NOMO-1 treated with DMSO at 0.1 percent for 48 hours (cell line): Measurements from ENCODE around the gene S100A2.

ENCODE experiments used
- DNase-seq: peaks from one replicate; lab custom pipeline; 2025; ENCODE audit not compliant: unreplicated experiment; lab: John Stamatoyannopoulos, UW

S100A2 gene

DNA sequence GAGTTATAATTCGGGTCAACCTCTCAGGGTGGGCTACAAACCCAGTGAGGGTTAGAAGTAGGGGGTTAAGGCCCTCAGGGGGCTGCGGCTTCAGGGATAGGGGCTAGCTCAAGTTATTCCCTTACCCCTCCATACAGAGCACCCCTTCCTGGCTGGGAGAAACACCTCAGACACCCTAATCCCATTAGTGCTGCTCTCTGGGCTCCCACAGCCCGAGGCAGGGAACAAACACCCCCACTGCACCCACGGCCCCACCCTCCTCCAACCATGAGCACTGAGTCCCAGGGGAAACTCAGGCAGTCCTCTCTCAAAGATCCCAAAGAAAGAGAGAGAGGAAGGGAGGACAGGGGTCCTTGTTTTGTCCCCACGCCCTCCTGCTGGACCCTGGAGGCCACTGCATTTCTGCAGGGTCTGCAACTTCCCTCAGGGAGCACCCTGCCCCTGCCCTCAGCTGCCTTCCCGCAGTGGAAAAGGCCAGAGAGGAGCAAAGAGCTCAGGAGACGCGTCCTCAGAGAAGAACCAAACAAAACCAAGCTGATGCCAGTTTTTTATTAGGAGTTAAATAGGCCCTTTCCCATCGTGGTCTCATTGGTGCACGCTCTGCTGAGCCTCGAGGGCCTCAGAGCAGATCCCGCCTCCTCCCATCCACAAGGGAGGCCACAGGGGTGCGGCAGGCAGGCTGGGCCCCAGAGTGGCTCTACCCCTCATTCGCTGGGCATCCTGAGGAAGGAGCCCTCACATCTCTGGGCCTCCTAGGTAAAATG, 18.7 kb downstream of the S100A2 start:
- DNase-seq: no peak

DNA sequence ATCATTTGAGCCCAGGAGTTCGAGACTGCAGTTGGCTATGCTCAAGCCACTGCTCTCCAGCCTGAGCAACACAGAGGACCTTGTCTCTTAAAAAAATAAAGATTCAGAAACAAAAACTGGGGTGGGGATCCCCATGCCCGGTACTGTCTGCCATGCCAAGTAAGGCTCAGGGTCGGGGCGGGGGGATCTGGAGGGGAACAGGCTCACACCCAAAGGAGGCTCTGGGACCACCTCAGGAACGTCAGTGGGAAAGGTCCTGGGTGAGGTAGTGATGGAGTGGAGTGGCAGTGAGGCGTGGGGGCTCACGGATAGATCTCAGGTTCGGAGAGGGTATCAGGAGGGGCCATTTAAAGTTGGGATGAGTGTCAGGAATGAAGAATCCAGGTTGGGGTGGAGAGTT, 19.3 kb downstream of the S100A2 start:
- DNase-seq: no peak

DNA sequence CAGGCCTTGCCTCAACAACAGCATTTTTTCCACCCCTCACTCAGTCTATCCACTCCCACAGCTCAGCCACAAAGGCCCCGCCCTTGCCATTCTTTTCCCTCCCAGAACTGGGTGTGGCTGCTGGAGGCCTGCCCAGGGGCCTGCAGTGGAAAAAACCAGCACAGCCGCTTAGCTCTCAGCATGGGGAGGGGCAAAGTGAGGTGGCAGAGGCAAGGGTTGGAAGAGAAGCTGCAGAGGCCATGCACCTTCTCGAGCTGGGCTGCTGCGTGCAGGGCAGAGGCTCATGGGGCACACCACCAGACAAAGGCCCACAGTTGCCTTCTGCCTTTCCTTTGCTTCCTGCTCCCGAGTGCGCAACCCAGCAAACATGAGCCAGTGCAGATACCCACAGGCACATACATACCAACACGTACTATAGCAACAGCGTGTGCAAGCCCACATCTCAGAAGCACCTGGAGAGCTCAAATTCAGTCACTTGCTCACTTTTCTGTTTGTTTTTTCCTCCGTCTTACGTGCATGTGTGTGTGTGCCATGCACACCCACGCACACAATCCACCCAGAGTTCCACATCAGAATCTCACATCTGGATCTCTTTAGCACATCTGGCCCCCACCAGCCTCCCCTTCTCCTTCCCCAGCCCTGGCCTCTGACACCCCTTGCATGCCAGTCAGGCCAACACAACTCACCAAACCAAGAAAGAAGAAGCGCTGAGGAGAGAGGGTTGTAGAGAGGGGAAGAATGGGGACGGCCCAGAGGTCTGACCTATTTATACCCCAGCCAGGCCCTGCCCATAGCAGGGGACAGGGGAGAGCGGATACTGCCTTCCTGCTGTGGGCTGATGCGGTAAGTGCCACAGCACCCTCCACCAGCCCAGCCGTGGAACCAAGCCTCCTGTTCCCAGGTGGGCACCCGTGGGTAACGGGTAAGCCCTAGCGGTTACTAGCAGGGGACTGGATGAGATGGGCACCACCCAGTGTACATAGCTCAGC, 20.3 kb downstream of the S100A2 start, which contains the start of gene S100A4:
Gene S100A4, minus strand, starts transcription at position 740 of the 989 bp plus-strand sequence. CDS start 1,012 bp downstream, outside the sequence.
- DNase-seq: peak; percentile 97

DNA sequence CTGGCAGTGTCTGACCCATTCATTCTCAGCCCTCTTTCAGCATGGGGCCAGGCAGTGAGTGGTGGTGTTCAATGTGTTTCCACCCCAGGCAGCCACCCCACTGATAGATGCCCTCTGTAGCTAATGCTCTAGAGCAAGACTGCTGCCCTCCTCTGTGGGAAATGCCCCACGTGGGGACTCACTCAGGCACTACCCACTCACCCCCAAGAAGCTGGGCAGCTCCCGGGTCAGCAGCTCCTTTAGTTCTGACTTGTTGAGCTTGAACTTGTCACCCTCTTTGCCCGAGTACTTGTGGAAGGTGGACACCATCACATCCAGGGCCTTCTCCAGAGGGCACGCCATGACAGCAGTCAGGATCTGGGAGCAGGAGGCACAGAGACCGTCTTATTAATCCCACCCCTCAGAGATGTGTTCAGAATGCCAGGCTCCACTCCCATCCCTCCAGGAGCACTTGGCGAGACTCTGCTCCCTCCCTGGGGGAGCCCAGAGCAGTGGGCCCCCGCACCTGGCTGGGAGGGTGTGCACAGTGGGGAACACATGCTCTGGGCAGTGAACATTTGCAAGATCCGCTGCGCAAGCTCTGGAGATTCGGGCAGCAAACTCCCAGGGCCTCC, 21.1 kb downstream of the S100A2 start:
- no peak for DNase-seq

DNA sequence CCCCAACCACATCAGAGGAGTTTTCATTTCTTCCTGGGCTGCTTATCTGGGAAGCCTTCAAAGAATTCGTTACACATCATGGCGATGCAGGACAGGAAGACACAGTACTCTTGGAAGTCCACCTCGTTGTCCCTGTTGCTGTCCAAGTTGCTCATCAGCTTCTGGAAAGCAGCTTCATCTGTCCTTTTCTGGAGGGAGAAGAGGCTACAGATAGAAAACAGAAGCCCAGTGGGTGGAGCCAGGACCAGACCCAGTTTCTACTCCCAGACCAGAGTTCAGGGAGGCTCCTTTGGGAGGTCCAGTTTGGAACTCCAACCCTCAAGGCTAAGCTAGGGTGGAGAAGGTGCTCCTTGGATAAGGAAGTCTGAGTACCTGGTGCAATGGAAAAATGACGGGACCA, 21.9 kb downstream of the S100A2 start:
- DNase-seq: no peak

DNA sequence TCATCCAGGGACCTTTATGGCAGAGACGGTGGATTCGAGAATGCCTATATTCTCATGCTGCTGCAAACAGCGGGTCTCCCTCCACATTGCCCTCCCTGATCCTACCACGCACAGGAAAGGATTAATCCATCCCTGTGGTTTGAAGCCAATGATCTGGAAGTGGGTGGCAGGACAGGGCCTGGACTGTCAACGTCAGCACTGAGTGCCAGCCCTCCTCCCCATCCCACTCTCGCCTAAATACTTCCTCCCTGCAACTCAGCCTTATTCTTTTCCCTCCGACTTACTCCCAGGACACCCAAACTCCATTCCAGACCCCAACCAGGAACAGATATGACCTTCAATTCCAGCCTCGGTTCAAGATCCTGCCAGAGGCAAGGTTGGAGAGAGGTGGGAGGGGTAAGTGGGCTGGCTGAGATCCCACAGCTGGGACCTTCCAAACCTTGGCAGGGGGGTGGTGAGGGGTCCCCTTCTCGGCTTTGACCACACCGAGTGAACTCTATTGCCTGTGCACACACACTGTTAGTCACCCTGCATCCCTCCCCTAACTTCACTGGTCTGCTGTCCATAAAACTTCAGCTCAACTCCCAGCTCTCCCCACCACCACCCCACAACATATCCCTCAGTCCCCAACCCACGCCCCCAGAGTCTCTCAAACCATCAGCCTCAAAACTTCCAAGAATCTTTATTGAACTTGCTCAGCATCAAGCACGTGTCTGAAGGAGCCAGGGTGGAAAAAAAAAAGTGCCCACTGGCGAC, 22.5 kb downstream of the S100A2 start:
- DNase-seq: no peak

DNA sequence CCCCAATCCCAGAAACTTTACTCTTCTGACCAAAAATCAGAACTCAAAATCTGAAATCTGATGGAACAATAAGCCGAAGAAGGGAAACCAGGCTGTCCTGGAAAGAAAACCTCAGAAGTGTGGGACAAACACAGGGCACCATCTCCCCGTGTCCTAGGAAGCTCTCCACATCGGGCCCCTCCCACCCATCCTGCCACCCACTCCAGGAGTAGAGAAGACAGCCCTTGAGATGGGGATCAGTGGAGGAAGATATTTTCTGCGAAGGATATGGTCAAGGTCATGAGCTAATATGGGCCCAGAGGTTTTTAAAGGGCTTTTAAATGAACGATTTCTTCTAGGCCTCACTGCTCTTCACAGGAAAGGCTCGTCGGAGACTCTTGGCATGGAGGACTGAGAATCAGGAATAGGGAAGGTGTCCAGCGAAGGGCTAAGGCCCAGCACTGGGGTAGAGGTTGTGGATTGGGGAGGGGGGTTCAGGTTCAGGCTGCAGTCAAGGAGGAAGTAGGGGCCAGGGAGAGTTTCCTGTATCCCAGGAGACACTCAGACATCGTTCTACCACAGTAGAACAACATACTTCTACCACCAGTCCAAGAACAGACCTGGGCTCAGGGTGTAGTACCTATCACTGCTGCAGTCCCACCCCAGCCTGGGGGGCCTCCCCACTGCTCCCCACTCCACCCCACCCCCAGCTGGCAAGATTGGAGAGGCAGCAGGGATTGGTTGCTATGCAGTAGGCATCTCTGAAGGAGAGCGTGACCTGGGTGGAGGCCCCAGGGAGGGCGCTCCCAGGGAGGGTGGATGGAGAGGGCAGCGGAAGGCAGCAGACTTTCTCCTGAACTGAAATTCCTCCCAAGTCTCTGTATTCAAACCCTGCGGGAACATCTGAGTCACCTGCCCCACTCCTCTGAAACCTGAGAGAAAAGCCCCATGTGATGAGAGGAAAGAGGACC, 23.7 kb downstream of the S100A2 start:
- DNase-seq: no peak

DNA sequence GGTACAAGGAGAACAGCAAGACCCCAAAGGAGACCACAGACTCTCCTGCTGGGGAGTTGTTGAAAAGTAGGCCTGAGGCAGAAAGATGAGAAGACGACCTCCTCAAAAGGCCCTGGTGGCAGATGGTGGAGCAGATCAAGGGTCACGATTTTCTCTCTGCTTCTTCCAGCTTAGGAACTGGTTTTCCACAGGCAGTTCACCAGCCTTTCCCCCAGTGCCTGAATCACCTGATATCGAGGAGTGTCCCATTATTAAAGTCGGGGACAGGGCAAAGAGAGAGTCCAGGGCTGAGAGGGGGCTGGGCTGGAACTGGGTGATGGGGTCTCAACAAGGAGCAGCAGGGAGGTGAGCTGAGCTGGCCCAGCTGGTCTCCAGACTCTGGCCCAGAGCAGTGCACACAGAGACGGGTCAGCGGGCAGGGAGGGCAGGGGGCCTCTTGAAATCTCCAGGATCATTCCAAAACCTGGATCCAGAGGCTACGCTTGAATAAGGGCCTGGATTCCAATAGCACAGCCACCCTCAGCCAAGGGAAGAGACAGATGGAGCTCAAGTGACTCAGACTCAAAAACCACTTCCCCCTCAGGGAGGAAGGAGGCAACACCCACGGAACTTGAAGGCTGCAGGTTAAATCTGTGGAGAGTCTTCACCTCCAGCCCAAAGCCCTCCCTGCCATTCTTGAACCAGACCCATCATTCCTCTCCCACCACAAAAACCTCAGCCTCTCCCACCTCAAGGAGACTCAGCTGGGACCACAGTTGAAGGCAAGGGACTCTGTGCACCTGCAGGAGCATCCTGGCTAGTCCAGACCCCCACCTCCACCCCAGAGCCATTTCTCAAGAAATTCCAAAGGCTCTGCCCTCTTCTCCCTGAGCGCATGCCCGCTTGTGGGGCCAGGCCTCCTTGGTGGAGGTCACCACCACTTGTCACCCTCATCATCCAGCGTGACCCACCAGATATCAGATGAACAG, 25.0 kb downstream of the S100A2 start, which contains the start of gene S100A5:
Gene S100A5, minus strand, starts transcription at position 541 of the 968 bp plus-strand sequence. CDS start 743 bp downstream, outside the sequence.
- peak; percentile 79 for DNase-seq

DNA sequence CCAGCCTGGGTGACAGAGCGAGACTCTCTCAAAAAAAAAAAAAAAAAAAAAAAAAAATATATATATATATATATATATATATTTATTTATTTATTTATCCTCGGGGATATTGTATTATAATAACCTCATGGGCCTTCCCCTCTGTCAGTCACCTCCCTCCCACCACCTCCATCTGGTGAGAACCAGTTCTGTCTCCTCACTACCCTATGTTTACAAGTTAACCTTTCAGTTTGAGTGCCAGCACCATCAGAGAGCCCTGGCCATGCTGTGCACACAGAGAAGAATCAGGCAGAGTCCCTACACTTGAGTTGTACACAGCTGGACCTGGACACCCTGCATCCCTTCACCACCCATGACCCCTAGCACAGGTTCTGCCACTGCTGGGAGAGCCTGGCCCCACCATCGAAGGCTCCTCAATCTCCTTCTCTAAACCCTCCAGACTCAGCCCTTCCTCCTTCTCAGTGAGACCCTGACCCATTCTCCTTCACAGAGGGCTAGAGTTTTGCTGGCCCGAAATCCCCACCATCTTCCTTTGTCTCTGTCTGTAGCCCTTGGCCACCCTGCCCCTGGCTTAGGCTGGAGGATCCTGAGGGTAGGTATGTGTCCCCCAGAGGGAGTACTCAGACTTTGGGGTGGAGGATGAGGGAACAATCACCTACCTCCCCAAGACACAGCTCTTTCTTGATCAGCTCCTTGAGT, 26.1 kb downstream of the S100A2 start:
- DNase-seq: no peak

DNA sequence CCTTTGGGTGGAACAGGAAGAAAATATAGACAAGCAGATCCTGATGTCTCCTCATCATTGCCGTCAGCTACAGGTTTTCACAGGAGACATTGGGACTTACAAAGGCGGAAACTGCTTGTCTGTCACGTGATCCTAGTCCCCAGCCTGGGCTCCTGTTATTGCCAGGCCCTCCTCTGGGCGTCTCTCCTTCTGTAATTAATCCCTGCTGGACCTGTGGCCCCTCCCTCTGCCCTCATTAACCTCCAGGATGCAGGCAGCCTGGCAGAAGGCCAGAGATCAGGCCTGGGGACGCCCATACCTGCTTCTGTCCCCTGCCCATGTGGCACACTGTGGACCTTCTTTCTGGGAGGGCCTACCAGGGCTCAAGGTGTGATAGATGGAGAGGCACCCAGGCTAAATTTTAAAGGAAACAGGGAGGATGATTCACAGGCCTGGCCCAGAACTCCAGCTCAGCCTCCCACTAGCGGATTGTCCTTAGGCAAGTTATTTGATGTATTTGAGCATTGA, 27.3 kb downstream of the S100A2 start:
- DNase-seq: peak; percentile 56

DNA sequence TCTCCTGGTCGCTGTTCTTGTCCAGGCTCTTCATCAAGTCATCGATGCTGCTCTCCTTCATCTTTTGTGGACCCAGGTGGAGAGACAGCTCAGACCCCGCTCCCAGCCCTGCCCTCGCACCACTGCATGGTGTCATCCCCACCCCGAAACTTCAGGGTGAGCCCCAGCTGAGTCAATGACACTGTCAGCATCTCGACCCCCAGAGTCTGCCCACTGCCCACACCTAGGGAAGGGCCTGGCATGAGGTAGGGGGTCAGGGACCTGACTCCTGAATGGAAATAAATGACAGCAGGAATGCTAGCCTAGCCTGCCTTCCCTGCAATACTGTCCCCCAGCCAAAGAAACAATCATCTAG, 28.3 kb downstream of the S100A2 start:
- no peak for DNase-seq

DNA sequence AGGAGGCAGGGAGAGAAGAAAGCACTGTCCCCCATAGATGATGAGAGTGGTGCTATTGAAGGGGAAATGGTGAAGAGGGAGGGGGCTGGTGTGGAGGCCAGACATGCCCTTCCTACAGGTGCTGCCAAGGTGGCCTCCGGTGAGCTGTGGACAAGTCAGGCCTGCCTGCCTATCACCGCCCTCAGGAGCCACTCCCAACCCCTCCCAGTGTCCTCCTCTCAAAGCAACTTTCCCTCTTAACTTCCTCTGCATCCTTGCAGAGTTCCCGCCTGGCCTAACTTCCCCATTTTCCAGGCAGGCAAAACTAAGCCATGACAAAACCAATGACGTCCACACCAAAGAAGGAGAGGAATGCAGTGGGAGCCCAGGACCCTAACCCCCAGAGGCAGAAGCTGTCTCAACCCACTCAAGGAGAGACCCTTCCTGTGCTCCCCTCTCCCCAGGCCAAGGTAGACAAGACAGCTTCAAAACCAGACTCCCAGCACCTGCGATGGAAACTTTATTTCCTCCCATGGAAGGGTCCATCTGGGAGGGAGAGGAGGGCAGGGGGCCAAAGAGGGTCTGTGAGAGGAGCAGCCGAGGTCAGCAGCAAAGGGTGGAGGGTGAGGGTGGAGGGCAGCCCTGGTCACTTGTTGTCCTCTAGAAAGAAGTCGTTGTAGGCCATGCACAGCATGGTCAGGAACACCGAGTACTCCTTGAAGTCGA, 28.8 kb downstream of the S100A2 start:
- no peak for DNase-seq

DNA sequence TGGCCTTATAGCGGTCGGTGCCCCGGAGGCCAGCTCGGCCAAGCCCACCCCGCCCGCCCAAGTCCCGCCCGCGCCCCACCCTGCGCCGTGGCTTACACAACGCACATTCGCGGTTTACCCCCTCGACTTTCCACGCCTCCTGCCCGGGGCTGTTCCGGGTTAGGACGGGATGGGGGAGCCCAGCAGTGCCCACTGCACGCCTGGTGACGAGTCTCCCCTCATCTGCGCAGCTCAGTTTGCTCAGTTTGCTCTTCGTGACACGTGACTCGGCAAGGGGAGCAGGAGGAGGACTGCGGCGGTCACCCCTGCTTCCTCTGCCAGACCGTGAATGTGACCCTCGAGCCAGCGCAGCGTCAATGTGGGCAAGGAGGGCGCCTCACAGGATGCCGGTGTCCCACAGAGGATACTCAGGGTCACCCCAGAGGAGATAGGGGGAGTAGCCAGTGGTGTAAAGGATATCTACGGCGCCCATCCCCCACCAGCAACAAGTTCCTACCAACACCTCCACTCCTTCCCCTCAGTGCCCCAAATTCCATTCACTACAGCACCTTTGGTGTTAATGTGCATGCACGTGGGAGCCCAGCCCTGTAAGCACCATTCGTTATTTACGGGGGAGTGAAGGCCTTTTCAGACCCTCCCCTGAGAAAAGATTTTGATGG, 29.5 kb downstream of the S100A2 start:
- peak; percentile 80 for DNase-seq

DNA sequence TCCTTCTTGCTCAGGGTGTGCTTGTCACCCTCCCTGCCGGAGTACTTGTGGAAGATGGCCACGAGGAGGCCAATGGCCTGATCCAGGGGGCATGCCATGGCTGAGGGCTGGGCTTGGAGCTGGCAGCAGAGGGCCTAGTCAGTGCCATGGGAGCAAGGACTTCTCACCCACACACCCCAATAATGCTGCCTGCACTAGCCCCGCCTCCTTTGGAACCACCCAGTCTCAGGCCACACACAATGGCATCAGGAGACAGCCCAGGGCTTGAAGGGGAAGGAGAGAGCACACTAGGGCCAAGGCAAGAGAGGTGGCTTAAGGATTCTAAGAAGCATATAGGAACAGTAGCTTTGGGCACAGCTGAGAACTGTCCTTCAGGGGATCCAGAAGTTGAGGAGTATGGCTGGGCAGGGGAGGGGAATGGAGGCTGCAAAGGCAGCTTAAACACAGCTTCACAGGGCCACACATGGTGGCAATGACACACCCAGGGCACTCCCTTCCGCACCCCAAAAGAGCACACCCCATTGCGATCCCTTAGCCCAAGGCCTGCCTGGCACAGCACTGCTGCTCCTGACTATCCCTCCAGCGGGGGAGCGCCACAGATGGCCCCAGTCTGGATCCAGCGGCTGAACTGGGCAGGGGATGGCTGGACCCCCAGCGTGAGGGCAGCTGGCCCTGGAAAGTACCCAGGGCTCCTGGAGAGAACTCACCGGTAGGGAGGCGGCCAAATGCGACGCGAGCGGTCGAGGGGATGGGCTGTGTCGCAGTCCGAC, 30.2 kb downstream of the S100A2 start, which contains the start of gene S100A6:
Gene S100A6, minus strand, starts transcription at position 750 of the 770 bp plus-strand sequence. Its CDS starts 652 bp downstream, at position 98.
- DNase-seq: no peak

DNA sequence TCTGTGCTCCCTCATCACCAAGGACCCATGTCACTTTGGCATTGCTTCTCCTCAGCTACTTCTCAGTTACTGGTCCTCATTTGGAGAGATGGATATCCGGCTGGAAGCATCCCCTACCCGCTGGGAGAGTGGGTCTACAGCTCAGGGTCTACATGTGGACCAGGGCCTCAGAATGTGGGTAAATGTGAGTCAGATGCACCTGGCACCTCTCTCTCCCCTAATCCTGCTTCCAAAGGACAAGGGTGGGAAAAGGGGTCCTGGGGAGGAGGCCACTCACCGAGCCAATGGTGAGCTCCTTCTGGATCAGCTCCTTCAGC, 30.8 kb downstream of the S100A2 start:
- DNase-seq: no peak
